ENCODE data around the gene DOCK6. TPM values are rescaled to one million over a fixed set of nuclear protein-coding genes. Genes with fewer than 3 reads are reported as not detected.

Gene DOCK6
- total and polyA plus RNA-seq, 2 donors (not counting 1 experiment from before 2014, with no cell fraction given) = 6.9 to 17.7 TPM

GRCh38 chr19:11198175-11198534 lies 64.2 kb downstream of the DOCK6 start:
- peaks cover 23% of the 10 kb centered on the region for H3K4me1 ChIP-seq (ENCODE audit: control insufficient read depth, extremely low read depth, insufficient read depth, low read length)

DNA sequence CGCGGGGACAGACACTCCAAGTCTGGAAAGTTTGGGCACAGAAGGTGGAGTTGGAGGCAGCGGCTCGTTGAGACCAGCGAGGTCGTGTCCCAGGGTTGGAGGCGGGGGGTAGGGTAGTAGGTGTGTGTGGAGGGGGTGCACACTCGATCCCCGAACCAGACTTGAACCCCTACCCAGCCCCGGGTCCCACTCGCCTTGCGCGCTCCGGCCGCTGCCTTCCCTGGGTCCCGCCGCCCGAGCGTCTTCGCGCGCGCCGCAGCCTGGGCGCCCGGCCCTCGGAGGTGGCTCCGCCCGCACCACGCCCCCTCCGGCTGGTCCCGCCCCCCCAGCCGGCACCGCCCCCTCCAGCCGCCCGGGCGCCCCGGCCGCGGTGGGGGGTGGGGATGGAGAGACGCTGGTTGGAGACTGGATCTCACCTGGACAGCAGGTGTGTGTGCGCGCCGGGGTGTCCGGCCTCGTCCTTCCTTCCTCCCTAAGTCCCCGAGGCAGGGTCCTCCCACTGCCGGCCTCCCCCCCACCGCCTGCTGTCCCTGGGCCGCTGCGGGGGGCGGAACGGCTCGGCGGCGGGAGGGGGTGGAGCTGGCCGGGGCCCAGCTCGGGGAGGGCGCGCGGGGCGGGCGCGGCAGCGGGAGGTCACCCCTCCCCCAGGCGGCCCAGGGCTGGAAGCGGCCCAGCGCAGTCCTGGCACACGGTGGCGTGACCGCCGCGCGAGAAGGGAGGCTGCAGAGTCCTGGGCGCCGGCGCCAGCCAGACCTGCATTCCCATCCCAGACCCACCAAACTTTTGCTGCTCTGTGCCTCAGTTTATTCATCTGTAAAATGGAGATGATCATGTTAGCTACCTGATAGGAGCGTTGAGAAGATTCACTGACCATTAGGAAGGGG lies 64.8 kb downstream of the DOCK6 start, which contains the start of gene KANK2:
KANK2 (minus strand) TSS at position 255 of the 884 bp plus-strand sequence. CDS start 3,034 bp downstream, outside the sequence.
- Histone ChIP-seq H3K27me3 (ENCODE audit: control insufficient read depth, insufficient read depth, low read length) (no peaks in the 10 kb centered on the region), H3K4me1 (ENCODE audit: control insufficient read depth, extremely low read depth, insufficient read depth, low read length) (peaks cover 21% of the 10 kb centered on the region), H3K79me2 (ENCODE audit: control insufficient read depth, insufficient read depth, low read length) (peaks cover 48% of the 10 kb centered on the region), H3K36me3 (ENCODE audit: control insufficient read depth, insufficient read depth, low read length) (peaks cover 22% of the 10 kb centered on the region), H2AFZ (ENCODE audit: low read length) (no peak within 1 kb of the TSS), H3K4me3 (replicated peaks in 1 of 4; ENCODE audit: control extremely low read depth in 1 of 4, insufficient read depth in 1 of 4, low read depth in 3 of 4, low read length in 4 of 4) (peak within 1 kb of the TSS; percentile 60 to 94 (median 88)), H4K20me1 (ENCODE audit: control insufficient read depth, extremely low read depth, insufficient read depth, low read length) (no peaks in the 10 kb centered on the region), H3K27ac (ENCODE audit: insufficient read depth, low read length) (peak within 1 kb of the TSS; percentile 68), H3K9ac (ENCODE audit: insufficient read depth, low read length) (peak within 1 kb of the TSS; percentile 77), H3K4me2 (ENCODE audit: extremely low read depth, insufficient read depth, low read length) (peak within 1 kb of the TSS; percentile 53), H3K9me3 (ENCODE audit: control insufficient read depth, insufficient read depth, low read depth, low read length) (no peaks in the 10 kb centered on the region)
- TF ChIP-seq, protein P1, sequence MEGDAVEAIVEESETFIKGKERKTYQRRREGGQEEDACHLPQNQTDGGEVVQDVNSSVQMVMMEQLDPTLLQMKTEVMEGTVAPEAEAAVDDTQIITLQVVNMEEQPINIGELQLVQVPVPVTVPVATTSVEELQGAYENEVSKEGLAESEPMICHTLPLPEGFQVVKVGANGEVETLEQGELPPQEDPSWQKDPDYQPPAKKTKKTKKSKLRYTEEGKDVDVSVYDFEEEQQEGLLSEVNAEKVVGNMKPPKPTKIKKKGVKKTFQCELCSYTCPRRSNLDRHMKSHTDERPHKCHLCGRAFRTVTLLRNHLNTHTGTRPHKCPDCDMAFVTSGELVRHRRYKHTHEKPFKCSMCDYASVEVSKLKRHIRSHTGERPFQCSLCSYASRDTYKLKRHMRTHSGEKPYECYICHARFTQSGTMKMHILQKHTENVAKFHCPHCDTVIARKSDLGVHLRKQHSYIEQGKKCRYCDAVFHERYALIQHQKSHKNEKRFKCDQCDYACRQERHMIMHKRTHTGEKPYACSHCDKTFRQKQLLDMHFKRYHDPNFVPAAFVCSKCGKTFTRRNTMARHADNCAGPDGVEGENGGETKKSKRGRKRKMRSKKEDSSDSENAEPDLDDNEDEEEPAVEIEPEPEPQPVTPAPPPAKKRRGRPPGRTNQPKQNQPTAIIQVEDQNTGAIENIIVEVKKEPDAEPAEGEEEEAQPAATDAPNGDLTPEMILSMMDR (conservative IDR thresholded peaks at IDR 0.05 in 1 of 2, IDR thresholded peaks at IDR 0.05 in 1 of 2; ENCODE audit: low read depth in 1 of 2, low read length in 2 of 2) = no peak
- no peak for TF ChIP-seq EZH2 (IDR thresholded peaks at IDR 0.05; ENCODE audit: low read length, missing control alignments)
- DNase-seq (ENCODE audit: low read depth in 2 of 2) = peak; percentile 63 to 76

More at GRCh38 chr19:11198175-11198534, 64.2 kb downstream of the DOCK6 start:
- Histone ChIP-seq H3K9ac (ENCODE audit: insufficient read depth, low read length) (no peak overlapping the region), H2AFZ (ENCODE audit: low read length) (no peak overlapping the region), H3K27me3 (ENCODE audit: control insufficient read depth, insufficient read depth, low read length) (no peaks in the 10 kb centered on the region), H3K4me2 (ENCODE audit: extremely low read depth, insufficient read depth, low read length) (peak overlapping the region; percentile 35), H3K27ac (ENCODE audit: insufficient read depth, low read length) (peak overlapping the region; percentile 34), H3K36me3 (ENCODE audit: control insufficient read depth, insufficient read depth, low read length) (peaks cover 16% of the 10 kb centered on the region), H4K20me1 (ENCODE audit: control insufficient read depth, extremely low read depth, insufficient read depth, low read length) (no peaks in the 10 kb centered on the region), H3K4me3 (replicated peaks in 1 of 4; ENCODE audit: control extremely low read depth in 1 of 4, insufficient read depth in 1 of 4, low read depth in 3 of 4, low read length in 4 of 4) (peak overlapping the region in 1 of 4 experiments; percentile 94), H3K79me2 (ENCODE audit: control insufficient read depth, insufficient read depth, low read length) (peaks cover 41% of the 10 kb centered on the region), H3K9me3 (ENCODE audit: control insufficient read depth, insufficient read depth, low read depth, low read length) (no peaks in the 10 kb centered on the region)
- TF ChIP-seq, protein P1 (conservative IDR thresholded peaks at IDR 0.05 in 1 of 2, IDR thresholded peaks at IDR 0.05 in 1 of 2; ENCODE audit: low read depth in 1 of 2, low read length in 2 of 2) = no peak
- no peak for TF ChIP-seq EZH2 (IDR thresholded peaks at IDR 0.05; ENCODE audit: low read length, missing control alignments)
- no peak for DNase-seq (ENCODE audit: low read depth in 2 of 2)

DNA sequence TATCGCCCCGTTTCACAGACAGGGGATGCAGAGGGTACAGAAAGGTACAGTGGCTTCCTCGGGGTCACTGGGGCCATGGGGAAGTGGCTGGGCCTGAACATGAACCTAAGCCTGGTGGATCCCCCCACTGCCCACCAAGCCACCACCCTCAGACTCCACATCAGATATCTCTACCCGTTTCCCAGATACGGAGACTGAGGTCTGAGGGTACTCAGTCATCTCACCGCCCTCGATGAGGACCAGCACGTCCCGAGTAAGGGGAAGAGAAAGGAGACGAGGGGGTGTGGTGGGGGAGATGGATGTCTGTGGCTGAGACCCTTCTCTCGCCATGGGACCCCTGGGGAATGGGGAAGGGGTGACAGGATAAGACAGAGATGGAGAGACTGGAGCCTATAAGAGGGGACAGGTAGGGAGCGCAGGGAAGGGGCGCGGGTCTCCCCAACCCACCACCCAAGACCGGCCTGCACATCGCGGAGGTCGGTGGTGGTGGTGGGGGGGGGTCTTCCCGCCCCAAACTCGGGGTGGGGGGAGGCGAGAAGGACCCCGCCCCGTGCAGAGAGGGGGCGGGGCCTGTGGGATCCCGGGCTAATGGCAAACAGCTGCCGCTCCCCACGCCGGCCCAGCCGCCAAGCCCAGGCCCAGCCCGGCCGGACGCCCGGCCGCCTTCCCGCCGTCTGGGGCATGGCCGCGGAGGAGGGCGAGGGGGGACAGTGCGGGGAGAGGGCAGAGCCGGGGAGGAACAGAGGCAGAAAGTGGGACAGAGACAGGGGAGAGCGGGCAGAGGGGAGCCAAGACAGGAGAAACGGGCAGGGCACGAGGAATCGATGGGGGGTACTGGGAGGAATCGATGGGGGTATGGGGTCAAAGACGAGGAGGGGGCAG lies 65.7 kb downstream of the DOCK6 start:
- peak; percentile 31 to 32 for DNase-seq (ENCODE audit: low read depth in 2 of 2)
- Histone ChIP-seq H3K4me1 (ENCODE audit: control insufficient read depth, extremely low read depth, insufficient read depth, low read length) (peaks cover 20% of the 10 kb centered on the region), H4K20me1 (ENCODE audit: control insufficient read depth, extremely low read depth, insufficient read depth, low read length) (no peaks in the 10 kb centered on the region), H3K27ac (ENCODE audit: insufficient read depth, low read length) (peak overlapping the region; percentile 68), H3K9me3 (ENCODE audit: control insufficient read depth, insufficient read depth, low read depth, low read length) (no peaks in the 10 kb centered on the region), H3K36me3 (ENCODE audit: control insufficient read depth, insufficient read depth, low read length) (peaks cover 24% of the 10 kb centered on the region), H2AFZ (ENCODE audit: low read length) (no peak overlapping the region), H3K4me3 (replicated peaks in 1 of 4; ENCODE audit: control extremely low read depth in 1 of 4, insufficient read depth in 1 of 4, low read depth in 3 of 4, low read length in 4 of 4) (peak overlapping the region; percentile 60 to 94 (median 88)), H3K9ac (ENCODE audit: insufficient read depth, low read length) (peak overlapping the region; percentile 77), H3K4me2 (ENCODE audit: extremely low read depth, insufficient read depth, low read length) (peak overlapping the region; percentile 53), H3K27me3 (ENCODE audit: control insufficient read depth, insufficient read depth, low read length) (no peaks in the 10 kb centered on the region), H3K79me2 (ENCODE audit: control insufficient read depth, insufficient read depth, low read length) (peaks cover 55% of the 10 kb centered on the region)
- no peak for TF ChIP-seq EZH2 (IDR thresholded peaks at IDR 0.05; ENCODE audit: low read length, missing control alignments)
- TF ChIP-seq, protein P1 (conservative IDR thresholded peaks at IDR 0.05 in 1 of 2, IDR thresholded peaks at IDR 0.05 in 1 of 2; ENCODE audit: low read depth in 1 of 2, low read length in 2 of 2) = no peak
